AG04450 (cell line): ENCODE data around the gene WDR93. TPM values are rescaled to one million over a fixed set of nuclear protein-coding genes. Genes with fewer than 3 reads are reported as not detected.

Experiments
- CTCF ChIA-PET: fragments of 300-600, 350-600 bp; formaldehyde crosslinking; extraction: SDS; loops from one replicate; lab custom pipeline; 2022; ENCODE audit warnings: antibody characterized with exemption, inconsistent platforms; lab: Charles Lee
- POLR2A ChIA-PET: fragments of 350-600 bp; formaldehyde crosslinking; extraction: SDS; loops from one replicate; lab custom pipeline; 2021; ENCODE audit warnings: antibody characterized with exemption, inconsistent platforms; lab: Yijun Ruan, JAX
- DNase-seq: peaks from one replicate; pipeline ENCODE4 v3.0.0-alpha.2; 2011; ENCODE audit warnings: low read depth, low spot score
- H3K27ac ChIP-seq: one replicate; pipeline ENCODE4 v1.5.1; 2012; ENCODE audit warnings: low read depth, low read length, control low read depth
- H3K27me3 ChIP-seq: one replicate; pipeline ENCODE4 v1.6.0; 2012; ENCODE audit warnings: low read length; ENCODE audit not compliant: control insufficient read depth, insufficient read depth
- H3K4me3 ChIP-seq: 2 replicates; pipeline ENCODE4 v1.5.1; 2011; ENCODE audit warnings: mild to moderate bottlenecking, low read depth, low read length, control low read depth
- H3K9me3 ChIP-seq: 2 replicates; pipeline ENCODE4 v1.5.1; 2012; ENCODE audit warnings: low read length; ENCODE audit not compliant: control insufficient read depth, insufficient read depth
- CTCF ChIP-seq: IDR thresholded peaks from 2 replicates; pipeline ENCODE4 v1.5.1; 2011; ENCODE audit warnings: low read depth, low read length, control low read depth, inconsistent platforms
- polyA plus RNA-seq: library from polyadenylated mRNA; depleted of rRNA; stranded (reverse); fragments of >200 nt; gene quantifications from 2 replicates; pipeline ENCODE4 v1.2.3, GENCODE V29; 2011

WDR93 gene
- polyA plus RNA-seq, 1 experiment: 0.05 TPM

- Histone ChIP-seq H3K4me3 (no peak overlapping the region), H3K27me3 (no peaks in the 10 kb centered on the region), H3K9me3 (no peaks in the 10 kb centered on the region), H3K27ac (no peak overlapping the region)
- peak; percentile 98 for TF ChIP-seq CTCF
- CTCF ChIA-PET: interaction anchor here (0.6 to 19.0 kb wide), 26 partner anchors 9 to 473 kb away, joined by 3 to 498 read pairs (median 5); partner anchors contain the start of genes AP3S2, ARPIN, CIB1 and GDPGP1
- POLR2A ChIA-PET: interaction anchor here (1.0 to 1.7 kb wide), 4 partner anchors 10 to 133 kb away, joined by 3 to 7 read pairs (median 4); partner anchors contain the start of gene AP3S2
- no peak for DNase-seq
These were observed 69.8 kb downstream of the WDR93 start for GRCh38 chr15:89760303-89761008.

DNA sequence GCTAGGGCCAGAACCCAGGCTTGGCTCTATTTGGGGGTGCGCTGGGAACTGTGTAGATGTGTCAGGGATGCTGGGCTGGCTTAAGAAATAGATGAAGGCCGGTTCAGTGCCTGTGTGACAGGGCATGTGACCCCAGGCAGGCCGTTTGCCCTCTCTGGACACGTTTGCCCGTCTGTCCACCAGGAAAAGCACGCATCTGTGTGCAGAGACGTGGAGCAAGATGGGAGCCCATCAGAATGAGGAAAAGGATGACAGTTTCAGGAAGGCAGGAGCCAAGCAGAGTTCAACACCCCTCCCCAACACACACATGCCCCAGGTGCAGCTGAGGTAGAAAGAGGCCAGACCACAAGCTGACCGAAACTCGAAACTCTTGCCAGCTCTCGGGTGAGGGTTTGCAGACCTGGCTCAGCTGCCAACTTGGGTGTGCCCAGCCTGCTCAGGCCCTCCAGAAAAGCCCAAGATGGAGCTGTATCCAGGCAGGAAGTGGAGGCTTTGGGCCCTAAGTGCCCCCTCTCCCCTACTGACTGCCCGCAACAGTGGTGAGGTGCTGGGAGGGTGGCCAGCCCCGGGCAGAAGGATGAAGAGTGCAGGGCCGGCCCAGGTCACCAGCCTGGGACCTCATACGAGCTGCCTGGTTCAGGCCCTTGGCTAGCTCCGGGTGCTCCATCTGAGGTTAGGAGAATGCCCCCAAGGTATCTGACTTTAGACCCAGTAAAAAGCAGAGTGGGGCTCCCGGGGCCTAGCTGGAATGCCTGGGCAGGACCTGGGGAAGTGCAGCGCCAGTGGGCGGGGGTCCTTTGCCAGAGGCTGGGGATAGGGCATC is 70.6 kb downstream of the WDR93 start:
- ChIA-PET CTCF (interaction anchor here (0.6 to 19.0 kb wide), 24 partner anchors 8 to 472 kb away, joined by 3 to 498 read pairs (median 6); partner anchors contain the start of genes AP3S2, ARPIN, CIB1 and GDPGP1), POLR2A (interaction anchor here (1.0 to 1.7 kb wide), 4 partner anchors 11 to 132 kb away, joined by 3 to 7 read pairs (median 4); partner anchors contain the start of gene AP3S2)
- TF ChIP-seq CTCF: no peak
- no peak for DNase-seq
- H3K27me3 ChIP-seq: no peaks in the 10 kb centered on the region
- no peak overlapping the region for H3K4me3 ChIP-seq
- no peaks in the 10 kb centered on the region for H3K9me3 ChIP-seq
- no peak overlapping the region for H3K27ac ChIP-seq

GRCh38 chr15:89761929-89762328 is 71.3 kb downstream of the WDR93 start:
- no peak for DNase-seq
- ChIA-PET POLR2A (no interaction called here), CTCF (interaction anchor here (1.1 to 19.0 kb wide), 11 partner anchors 10 to 310 kb away, joined by 4 to 498 read pairs (median 8); partner anchors contain the start of genes AP3S2, MESP1 and MESP2)
- Histone ChIP-seq H3K27me3 (no peaks in the 10 kb centered on the region), H3K4me3 (no peak overlapping the region), H3K9me3 (no peaks in the 10 kb centered on the region; the same call in 1 of the 2 replicates), H3K27ac (no peak overlapping the region)
- TF ChIP-seq CTCF: no peak

DNA sequence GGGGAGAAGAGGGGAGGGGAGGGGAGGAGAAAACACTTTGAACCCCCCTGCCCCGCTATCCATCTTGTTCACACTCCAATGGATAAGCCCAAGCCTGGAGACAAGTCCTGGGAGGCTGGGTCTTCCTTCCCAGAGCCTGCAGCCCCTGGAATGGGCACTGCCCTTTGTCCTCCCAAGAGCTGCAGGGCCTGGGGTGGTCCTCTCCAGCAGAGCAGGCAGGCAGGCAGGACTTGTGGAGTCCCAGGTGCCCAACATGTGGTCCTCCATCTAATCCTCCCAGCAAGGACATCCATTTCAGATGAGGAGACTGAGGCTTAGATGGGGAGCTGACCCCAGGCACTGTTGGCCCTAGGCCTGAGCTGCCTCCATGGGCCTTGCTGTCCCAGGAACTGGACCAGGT is 75.1 kb downstream of the WDR93 start:
- no peak for TF ChIP-seq CTCF
- Histone ChIP-seq H3K27me3 (no peaks in the 10 kb centered on the region), H3K9me3 (no peaks in the 10 kb centered on the region; the same call in 1 of the 2 replicates), H3K27ac (no peak overlapping the region), H3K4me3 (no peak overlapping the region)
- no peak for DNase-seq
- CTCF ChIA-PET: interaction anchor here (0.8 to 19.0 kb wide), 2 partner anchors 109 to 110 kb away, joined by 3 to 498 read pairs; no protein-coding TSS in a partner anchor
- POLR2A ChIA-PET: no interaction called here
